Measurements from ENCODE around the gene TIMM22. TPM values are rescaled to one million over a fixed set of nuclear protein-coding genes. Genes with fewer than 3 reads are reported as not detected.

TIMM22 gene
- polyA plus RNA-seq, 3 donors: 3.2 to 13.6 (median 13.1) TPM

- Histone ChIP-seq H3K27ac (ENCODE audit: low read depth in 1 of 2, low read length in 2 of 2) (peak overlapping the region in 1 of 2 donors; percentile 3), H3K36me3 (replicated peaks in 1 of 2; ENCODE audit: control insufficient read depth in 1 of 2, insufficient read depth in 2 of 2, low read length in 2 of 2) (peaks cover 16 to 55% of the 10 kb centered on the region in 2 donors), H3K27me3 (ENCODE audit: control insufficient read depth in 2 of 2, insufficient read depth in 2 of 2, low read length in 2 of 2) (no peaks in the 10 kb centered on the region), H3K4me2 (replicated peaks; ENCODE audit: extremely low read depth, low read length, poor library complexity, severe bottlenecking) (no peak overlapping the region), H3K9me3 (replicated peaks in 1 of 2; ENCODE audit: control insufficient read depth in 1 of 2, insufficient read depth in 1 of 2, low read length in 2 of 2) (no peaks in the 10 kb centered on the region), H4K20me1 (ENCODE audit: insufficient read depth, low read length) (peaks cover 84% of the 10 kb centered on the region), H3K4me3 (replicated peaks in 1 of 3; ENCODE audit: low read depth in 2 of 3, low read length in 3 of 3) (no peak overlapping the region), H3K9ac (ENCODE audit: insufficient read depth, low read length, poor library complexity, severe bottlenecking) (no peak overlapping the region), H3K4me1 (ENCODE audit: control insufficient read depth in 1 of 2, insufficient read depth in 2 of 2, low read length in 2 of 2) (peaks cover 24 to 27% of the 10 kb centered on the region in 2 donors), H2AFZ (ENCODE audit: insufficient read depth, low read depth, low read length, poor library complexity, severe bottlenecking) (no peak overlapping the region), H3K79me2 (ENCODE audit: insufficient read depth, low read length) (peaks cover 56% of the 10 kb centered on the region)
- H3K9me3 Mint-ChIP-seq: peaks cover 0 to 3% (median 0%) of the 10 kb centered on the region in 7 donors
- TF ChIP-seq, protein P1, sequence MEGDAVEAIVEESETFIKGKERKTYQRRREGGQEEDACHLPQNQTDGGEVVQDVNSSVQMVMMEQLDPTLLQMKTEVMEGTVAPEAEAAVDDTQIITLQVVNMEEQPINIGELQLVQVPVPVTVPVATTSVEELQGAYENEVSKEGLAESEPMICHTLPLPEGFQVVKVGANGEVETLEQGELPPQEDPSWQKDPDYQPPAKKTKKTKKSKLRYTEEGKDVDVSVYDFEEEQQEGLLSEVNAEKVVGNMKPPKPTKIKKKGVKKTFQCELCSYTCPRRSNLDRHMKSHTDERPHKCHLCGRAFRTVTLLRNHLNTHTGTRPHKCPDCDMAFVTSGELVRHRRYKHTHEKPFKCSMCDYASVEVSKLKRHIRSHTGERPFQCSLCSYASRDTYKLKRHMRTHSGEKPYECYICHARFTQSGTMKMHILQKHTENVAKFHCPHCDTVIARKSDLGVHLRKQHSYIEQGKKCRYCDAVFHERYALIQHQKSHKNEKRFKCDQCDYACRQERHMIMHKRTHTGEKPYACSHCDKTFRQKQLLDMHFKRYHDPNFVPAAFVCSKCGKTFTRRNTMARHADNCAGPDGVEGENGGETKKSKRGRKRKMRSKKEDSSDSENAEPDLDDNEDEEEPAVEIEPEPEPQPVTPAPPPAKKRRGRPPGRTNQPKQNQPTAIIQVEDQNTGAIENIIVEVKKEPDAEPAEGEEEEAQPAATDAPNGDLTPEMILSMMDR (IDR thresholded peaks at IDR 0.05): no peak
- no peak overlapping the region for H3K4me3 Mint-ChIP-seq
- peaks cover 0 to 2% (median 0%) of the 10 kb centered on the region in 3 donors for H3K27me3 Mint-ChIP-seq (ENCODE audit: low read depth in 3 of 3)
- H3K36me3 Mint-ChIP-seq: peaks cover 37 to 51% of the 10 kb centered on the region in 2 donors
- H3K4me1 Mint-ChIP-seq: peaks cover 27% of the 10 kb centered on the region
- intact Hi-C loops (cut with micrococcal nuclease): no loop called here
- peak overlapping the region in 1 of 7 donors; percentile 73 for H3K27ac Mint-ChIP-seq
- DNase-seq: no peak
- WGBS (ENCODE audit: insufficient coverage): 99% methylated on average over 9 of the region's 9 CpGs
Measured at GRCh38 chr17:1041746-1042145, 44.8 kb downstream of the TIMM22 start.

DNA sequence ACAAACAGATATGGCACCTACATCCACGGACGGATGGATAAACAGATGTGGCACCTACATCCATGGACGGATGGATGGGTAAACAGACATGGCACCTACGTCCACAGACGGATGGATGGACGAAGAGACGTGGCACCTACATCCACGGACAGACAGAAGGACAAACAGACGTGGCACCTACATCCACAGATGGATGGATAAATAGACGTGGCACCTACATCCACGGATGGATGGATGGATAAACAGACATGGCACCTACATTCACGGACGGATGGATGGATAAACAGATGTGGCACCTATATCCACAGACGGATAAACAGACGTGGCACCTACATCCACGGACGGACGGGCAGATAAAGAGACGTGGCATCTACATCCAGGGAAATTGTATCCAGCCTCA is 45.6 kb downstream of the TIMM22 start:
- peaks cover 27% of the 10 kb centered on the region for H3K4me1 Mint-ChIP-seq
- no peak overlapping the region for H3K4me3 Mint-ChIP-seq
- DNase-seq: no peak
- no peaks in the 10 kb centered on the region for H3K27me3 ChIP-seq (ENCODE audit: control insufficient read depth in 2 of 2, insufficient read depth in 2 of 2, low read length in 2 of 2)
- peaks cover 38 to 51% of the 10 kb centered on the region in 2 donors for H3K36me3 Mint-ChIP-seq
- 96% methylated on average over 19 of the region's 19 CpGs for WGBS (ENCODE audit: insufficient coverage)
- H4K20me1 ChIP-seq (ENCODE audit: insufficient read depth, low read length): peaks cover 84% of the 10 kb centered on the region
- no peak overlapping the region for H3K4me3 ChIP-seq (replicated peaks in 1 of 3; ENCODE audit: low read depth in 2 of 3, low read length in 3 of 3)
- peaks cover 23 to 55% of the 10 kb centered on the region in 2 donors for H3K36me3 ChIP-seq (replicated peaks in 1 of 2; ENCODE audit: control insufficient read depth in 1 of 2, insufficient read depth in 2 of 2, low read length in 2 of 2)
- H3K4me1 ChIP-seq (ENCODE audit: control insufficient read depth in 1 of 2, insufficient read depth in 2 of 2, low read length in 2 of 2): peaks cover 24 to 27% of the 10 kb centered on the region in 2 donors
- intact Hi-C loops (cut with micrococcal nuclease): no loop called here
- H3K9me3 Mint-ChIP-seq: peaks cover 0 to 3% (median 0%) of the 10 kb centered on the region in 7 donors
- H3K9ac ChIP-seq (ENCODE audit: insufficient read depth, low read length, poor library complexity, severe bottlenecking): no peak overlapping the region
- no peaks in the 10 kb centered on the region for H3K9me3 ChIP-seq (replicated peaks in 1 of 2; ENCODE audit: control insufficient read depth in 1 of 2, insufficient read depth in 1 of 2, low read length in 2 of 2)
- peaks cover 63% of the 10 kb centered on the region for H3K79me2 ChIP-seq (ENCODE audit: insufficient read depth, low read length)
- H3K27me3 Mint-ChIP-seq (ENCODE audit: low read depth in 3 of 3): peaks cover 0 to 2% (median 0%) of the 10 kb centered on the region in 3 donors
- peak overlapping the region in 1 of 7 donors; percentile 25 for H3K27ac Mint-ChIP-seq
- H2AFZ ChIP-seq (ENCODE audit: insufficient read depth, low read depth, low read length, poor library complexity, severe bottlenecking): no peak overlapping the region
- TF ChIP-seq, protein P1 (IDR thresholded peaks at IDR 0.05): no peak
- no peak overlapping the region for H3K4me2 ChIP-seq (replicated peaks; ENCODE audit: extremely low read depth, low read length, poor library complexity, severe bottlenecking)
- no peak overlapping the region for H3K27ac ChIP-seq (ENCODE audit: low read depth in 1 of 2, low read length in 2 of 2)
